AG04449 (cell line): Measurements from ENCODE around the gene DYNC1LI1.

Experiments used
- CTCF ChIA-PET: fragments of 350-600 bp; formaldehyde crosslinking; extraction: SDS; loops from one replicate; lab custom pipeline; 2021; ENCODE audit warnings: antibody characterized with exemption; lab: Yijun Ruan, JAX
- POLR2A ChIA-PET: fragments of 400-600, 350-600 bp; formaldehyde crosslinking; extraction: SDS; loops from one replicate; lab custom pipeline; 2020; ENCODE audit warnings: antibody characterized with exemption, inconsistent platforms; lab: Yijun Ruan, JAX
- DNase-seq: peaks from one replicate; pipeline ENCODE4 v3.0.0-alpha.2; 2010; ENCODE audit warnings: low read depth, low spot score
- H3K4me3 ChIP-seq: 2 replicates; pipeline ENCODE4 v1.5.1; 2011; ENCODE audit warnings: low read depth, mild to moderate bottlenecking, control low read depth, low read length
- TF ChIP-seq, protein P1 (sequence below): IDR thresholded peaks from one replicate; pipeline ENCODE4 v1.5.1; 2011; ENCODE audit warnings: mild to moderate bottlenecking, moderate library complexity, low read length, control low read depth, inconsistent platforms; ENCODE audit not compliant: insufficient read depth; ENCODE audit errors: missing control alignments

DYNC1LI1 gene

GRCh38 chr3:32495085-32495484 lies 75.6 kb downstream of the DYNC1LI1 start:
- DNase-seq = no peak
- TF ChIP-seq, protein P1, sequence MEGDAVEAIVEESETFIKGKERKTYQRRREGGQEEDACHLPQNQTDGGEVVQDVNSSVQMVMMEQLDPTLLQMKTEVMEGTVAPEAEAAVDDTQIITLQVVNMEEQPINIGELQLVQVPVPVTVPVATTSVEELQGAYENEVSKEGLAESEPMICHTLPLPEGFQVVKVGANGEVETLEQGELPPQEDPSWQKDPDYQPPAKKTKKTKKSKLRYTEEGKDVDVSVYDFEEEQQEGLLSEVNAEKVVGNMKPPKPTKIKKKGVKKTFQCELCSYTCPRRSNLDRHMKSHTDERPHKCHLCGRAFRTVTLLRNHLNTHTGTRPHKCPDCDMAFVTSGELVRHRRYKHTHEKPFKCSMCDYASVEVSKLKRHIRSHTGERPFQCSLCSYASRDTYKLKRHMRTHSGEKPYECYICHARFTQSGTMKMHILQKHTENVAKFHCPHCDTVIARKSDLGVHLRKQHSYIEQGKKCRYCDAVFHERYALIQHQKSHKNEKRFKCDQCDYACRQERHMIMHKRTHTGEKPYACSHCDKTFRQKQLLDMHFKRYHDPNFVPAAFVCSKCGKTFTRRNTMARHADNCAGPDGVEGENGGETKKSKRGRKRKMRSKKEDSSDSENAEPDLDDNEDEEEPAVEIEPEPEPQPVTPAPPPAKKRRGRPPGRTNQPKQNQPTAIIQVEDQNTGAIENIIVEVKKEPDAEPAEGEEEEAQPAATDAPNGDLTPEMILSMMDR = no peak
- POLR2A ChIA-PET = no interaction called here
- CTCF ChIA-PET = no interaction called here
- no peak overlapping the region for H3K4me3 ChIP-seq

DNA sequence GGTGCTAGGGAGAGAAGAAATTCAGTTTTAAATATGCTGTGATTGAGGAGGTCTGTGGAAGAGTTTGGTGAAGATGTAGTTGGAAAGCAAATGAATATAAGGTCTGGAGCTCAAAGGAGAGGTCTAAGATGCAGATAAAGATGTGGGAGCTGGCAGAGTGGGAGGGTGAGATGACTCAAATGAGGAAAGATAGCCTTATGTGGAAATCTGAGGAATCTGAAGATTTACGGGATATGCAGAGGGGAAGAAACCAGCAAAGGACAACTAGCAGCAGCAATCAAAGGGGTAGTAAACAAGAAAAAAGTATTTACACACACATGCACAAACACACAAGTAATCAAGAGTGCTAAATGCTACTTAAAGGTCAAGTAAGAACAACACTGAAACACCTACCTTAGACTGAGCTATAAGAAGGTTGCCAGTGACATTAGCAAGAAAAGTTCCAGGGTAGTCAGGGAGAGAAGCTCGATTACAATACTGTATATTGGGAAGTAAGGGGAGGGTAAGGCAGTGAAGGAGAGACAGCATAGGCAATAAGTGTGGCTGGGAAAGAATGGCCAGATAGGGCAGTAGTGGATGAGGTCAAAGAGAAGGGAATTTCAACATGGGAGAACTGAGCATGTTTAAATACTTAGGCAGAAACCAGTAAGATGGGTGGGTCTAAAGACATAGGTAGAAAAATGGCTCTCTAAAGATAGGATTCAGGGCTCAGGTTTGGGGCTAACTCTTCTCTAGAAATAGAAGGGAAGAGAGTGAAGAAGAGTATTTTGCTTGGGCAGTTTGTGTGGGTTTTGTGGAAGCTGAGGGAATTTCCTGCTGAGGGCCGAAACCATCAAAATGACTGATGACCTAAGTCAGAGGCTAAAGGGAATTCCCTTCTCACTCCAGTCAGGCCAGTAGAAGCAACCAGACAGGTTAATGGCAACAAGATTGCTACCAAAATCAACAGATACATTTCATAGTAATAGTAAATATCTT lies 76.9 kb downstream of the DYNC1LI1 start:
- ChIA-PET POLR2A (interaction anchor here (1.3 kb wide), 1 partner anchor 102 kb away, joined by 3 read pairs; the partner anchor contains the start of gene CMTM7), CTCF (interaction anchor here (1.3 to 17.3 kb wide), 3 partner anchors 16 to 118 kb away, joined by 5 to 154 read pairs (median 14); no protein-coding TSS in a partner anchor)
- H3K4me3 ChIP-seq = no peak overlapping the region
- TF ChIP-seq, protein P1 = no peak
- DNase-seq = no peak

DNA sequence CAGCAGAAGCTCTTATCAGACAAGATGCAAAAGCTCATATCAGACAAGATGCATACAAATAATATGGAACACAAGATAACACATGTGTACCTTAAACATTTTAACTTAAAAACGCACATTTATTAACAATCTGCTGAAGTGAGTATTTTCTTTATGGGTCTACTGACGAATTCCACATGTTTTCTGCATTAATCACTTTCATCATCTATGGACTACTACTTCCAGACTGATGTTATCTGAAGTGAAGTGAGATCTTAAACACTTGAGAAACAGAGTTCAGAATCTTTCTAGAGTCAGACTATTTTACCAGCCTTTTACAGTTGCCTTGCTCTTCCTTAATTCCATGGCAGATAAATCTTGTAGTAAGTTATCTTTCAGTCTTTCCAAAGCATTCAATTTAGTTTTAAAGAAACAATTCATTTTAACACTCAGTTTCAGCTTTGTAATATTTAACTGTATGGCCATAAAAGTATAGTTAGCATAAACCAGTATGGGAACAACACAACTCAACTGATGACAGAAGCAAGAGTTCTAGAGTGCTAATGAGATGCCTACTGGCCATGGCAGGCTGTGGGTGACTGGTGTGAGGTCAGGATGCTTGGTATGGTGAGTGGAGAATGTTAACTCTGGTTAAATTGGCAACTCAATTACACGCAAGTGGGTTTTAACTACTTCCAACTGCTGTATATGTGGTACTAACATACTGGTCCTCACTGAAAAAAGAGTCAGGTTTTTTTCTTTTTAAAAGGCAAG lies 77.8 kb downstream of the DYNC1LI1 start:
- DNase-seq = no peak
- ChIA-PET CTCF (interaction anchor here (1.3 to 17.3 kb wide), 3 partner anchors 17 to 118 kb away, joined by 5 to 154 read pairs (median 14); no protein-coding TSS in a partner anchor), POLR2A (interaction anchor here (1.3 kb wide), 1 partner anchor 101 kb away, joined by 3 read pairs; the partner anchor contains the start of gene CMTM7)
- H3K4me3 ChIP-seq = no peak overlapping the region
- TF ChIP-seq, protein P1 = no peak

GRCh38 chr3:32488474-32489008 lies 82.1 kb downstream of the DYNC1LI1 start:
- TF ChIP-seq, protein P1 = no peak
- CTCF ChIA-PET = interaction anchor here (1.0 to 17.3 kb wide), 3 partner anchors 11 to 21 kb away, joined by 3 to 154 read pairs (median 3); no protein-coding TSS in a partner anchor
- no peak for DNase-seq
- no peak overlapping the region for H3K4me3 ChIP-seq
- POLR2A ChIA-PET = no interaction called here

GRCh38 chr3:32487781-32488473 lies 82.7 kb downstream of the DYNC1LI1 start:
- POLR2A ChIA-PET = no interaction called here
- DNase-seq = no peak
- CTCF ChIA-PET = interaction anchor here (1.0 to 17.3 kb wide), 4 partner anchors 10 to 87 kb away, joined by 3 to 154 read pairs (median 4); no protein-coding TSS in a partner anchor
- TF ChIP-seq, protein P1 = no peak
- no peak overlapping the region for H3K4me3 ChIP-seq
